ENCODE results near the gene CERK.
"Not testable (repeated sequence)": the region's sequence is repeated elsewhere in the genome, so short reads cannot be mapped to it uniquely, and the experiment has no call there.

The CERK gene

GRCh38 chr22:46748908-46749675, 11.0 kb upstream of the CERK start:
- peak; percentile 56 for DNase-seq (ENCODE audit: low spot score)

- no peak for DNase-seq (ENCODE audit: low spot score)
Measured at GRCh38 chr22:46748206-46748907, 10.3 kb upstream of the CERK start.

GRCh38 chr22:46747646-46748045, 9.6 kb upstream of the CERK start:
- no peak for DNase-seq (ENCODE audit: low spot score)

- no peak for DNase-seq (ENCODE audit: low spot score)
Measured at GRCh38 chr22:46746620-46747019, 8.6 kb upstream of the CERK start.

GRCh38 chr22:46746192-46746591, 8.1 kb upstream of the CERK start:
- no peak for DNase-seq (ENCODE audit: low spot score)

- no peak for DNase-seq (ENCODE audit: low spot score)
Measured at GRCh38 chr22:46744581-46744980, 6.5 kb upstream of the CERK start.

- no peak for DNase-seq (ENCODE audit: low spot score)
Measured at GRCh38 chr22:46742576-46743221, 4.6 kb upstream of the CERK start.

- no peak for DNase-seq (ENCODE audit: low spot score)
Measured at GRCh38 chr22:46741974-46742519, 4.0 kb upstream of the CERK start.

- no peak for DNase-seq (ENCODE audit: low spot score)
Measured at GRCh38 chr22:46740910-46741780, 3.1 kb upstream of the CERK start.

GRCh38 chr22:46739094-46739870, 1.2 kb upstream of the CERK start:
- DNase-seq (ENCODE audit: low spot score), result no peak

GRCh38 chr22:46738647-46739093, 618 bp upstream of the CERK start:
- DNase-seq (ENCODE audit: low spot score), result peak; percentile 50

GRCh38 chr22:46737105-46737975, 712 bp downstream of the CERK start:
- peak; percentile 74 for DNase-seq (ENCODE audit: low spot score)

- no peak for DNase-seq (ENCODE audit: low spot score)
Measured at GRCh38 chr22:46736705-46737104, 1.3 kb downstream of the CERK start.

GRCh38 chr22:46735747-46736608, 2.1 kb downstream of the CERK start:
- DNase-seq (ENCODE audit: low spot score), result no peak

- DNase-seq (ENCODE audit: low spot score), result no peak
Measured at GRCh38 chr22:46734830-46735453, 3.1 kb downstream of the CERK start.

GRCh38 chr22:46734213-46734722, 3.8 kb downstream of the CERK start:
- DNase-seq (ENCODE audit: low spot score), result not testable (repeated sequence)

GRCh38 chr22:46732513-46732912, 5.5 kb downstream of the CERK start:
- DNase-seq (ENCODE audit: low spot score), result no peak

- DNase-seq (ENCODE audit: low spot score), result no peak
Measured at GRCh38 chr22:46732041-46732379, 6.0 kb downstream of the CERK start.

Measured in GM03348 (cell line).